Measurements from ENCODE around the gene GRIA3.

DNA sequence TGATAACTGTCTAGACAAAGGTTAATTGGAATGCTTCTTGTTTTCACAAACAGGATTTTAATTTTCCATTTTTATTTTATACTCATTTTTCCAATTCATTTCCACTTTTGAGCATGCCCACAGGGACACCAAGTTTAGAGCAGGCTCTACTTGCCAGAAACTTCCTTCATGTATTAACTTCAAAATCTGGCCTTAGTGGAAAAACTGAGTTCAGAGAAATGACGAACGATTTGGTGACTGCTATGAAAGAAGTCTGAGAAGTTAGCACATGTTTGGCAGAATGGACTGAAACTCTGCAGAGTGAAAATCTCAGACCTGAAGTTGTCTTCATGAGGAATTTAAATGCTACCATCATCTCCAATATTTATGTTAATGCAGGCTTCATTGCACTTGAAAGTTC, 334.7 kb downstream of the GRIA3 start:
- no peak for TF ChIP-seq EZH2 (IDR thresholded peaks at IDR 0.05; ENCODE audit: low read length, unreplicated experiment)
- TF ChIP-seq, protein P1, sequence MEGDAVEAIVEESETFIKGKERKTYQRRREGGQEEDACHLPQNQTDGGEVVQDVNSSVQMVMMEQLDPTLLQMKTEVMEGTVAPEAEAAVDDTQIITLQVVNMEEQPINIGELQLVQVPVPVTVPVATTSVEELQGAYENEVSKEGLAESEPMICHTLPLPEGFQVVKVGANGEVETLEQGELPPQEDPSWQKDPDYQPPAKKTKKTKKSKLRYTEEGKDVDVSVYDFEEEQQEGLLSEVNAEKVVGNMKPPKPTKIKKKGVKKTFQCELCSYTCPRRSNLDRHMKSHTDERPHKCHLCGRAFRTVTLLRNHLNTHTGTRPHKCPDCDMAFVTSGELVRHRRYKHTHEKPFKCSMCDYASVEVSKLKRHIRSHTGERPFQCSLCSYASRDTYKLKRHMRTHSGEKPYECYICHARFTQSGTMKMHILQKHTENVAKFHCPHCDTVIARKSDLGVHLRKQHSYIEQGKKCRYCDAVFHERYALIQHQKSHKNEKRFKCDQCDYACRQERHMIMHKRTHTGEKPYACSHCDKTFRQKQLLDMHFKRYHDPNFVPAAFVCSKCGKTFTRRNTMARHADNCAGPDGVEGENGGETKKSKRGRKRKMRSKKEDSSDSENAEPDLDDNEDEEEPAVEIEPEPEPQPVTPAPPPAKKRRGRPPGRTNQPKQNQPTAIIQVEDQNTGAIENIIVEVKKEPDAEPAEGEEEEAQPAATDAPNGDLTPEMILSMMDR (conservative IDR thresholded peaks at IDR 0.05; ENCODE audit: low read depth, low read length) = no peak
